ENCODE results near the gene PRKN.

- no peak for TF ChIP-seq CTCF (IDR thresholded peaks at IDR 0.05; ENCODE audit: low read depth, low read length)
- TF ChIP-seq, protein P1, sequence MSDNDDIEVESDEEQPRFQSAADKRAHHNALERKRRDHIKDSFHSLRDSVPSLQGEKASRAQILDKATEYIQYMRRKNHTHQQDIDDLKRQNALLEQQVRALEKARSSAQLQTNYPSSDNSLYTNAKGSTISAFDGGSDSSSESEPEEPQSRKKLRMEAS (IDR thresholded peaks at IDR 0.05; ENCODE audit: low read depth, low read length), result no peak
- no peak for TF ChIP-seq POLR2A (IDR thresholded peaks at IDR 0.05; ENCODE audit: extremely low read depth, insufficient read length)
These were observed 1220.2 kb downstream of the PRKN start for GRCh38 chr6:161507375-161507774.
